Measurements from ENCODE around the gene RILP. TPM values are rescaled to one million over a fixed set of nuclear protein-coding genes. Genes with fewer than 3 reads are reported as not detected.

RILP gene
- total RNA-seq, 1 experiment from 2014 or later: 11.6 TPM

GRCh38 chr17:1625581-1625980 lies 24.1 kb downstream of the RILP start:
- Histone ChIP-seq H3K36me3 (ENCODE audit: control insufficient read depth in 1 of 2, insufficient read depth in 2 of 2, low read length in 2 of 2) (no peaks in the 10 kb centered on the region), H3K79me2 (ENCODE audit: insufficient read depth, low read length) (no peaks in the 10 kb centered on the region), H2AFZ (ENCODE audit: low read depth, low read length, poor library complexity, severe bottlenecking) (no peak overlapping the region), H3K9me2 (ENCODE audit: insufficient read depth) (no peaks in the 10 kb centered on the region), H4K20me1 (ENCODE audit: insufficient read depth) (no peaks in the 10 kb centered on the region), H3K27ac (ENCODE audit: low read depth, low read length) (no peak overlapping the region), H3K9ac (ENCODE audit: low read length) (no peak overlapping the region), H3K4me3 (replicated peaks in 1 of 2; ENCODE audit: low read depth in 1 of 2, low read length in 2 of 2) (no peak overlapping the region), H3K27me3 (ENCODE audit: insufficient read depth, low read length) (no peaks in the 10 kb centered on the region), H3K4me1 (ENCODE audit: control insufficient read depth in 1 of 2, insufficient read depth in 2 of 2, low read length in 2 of 2) (peaks cover 14 to 46% of the 10 kb centered on the region in 2 experiments), H3K4me2 (ENCODE audit: low read length) (no peak overlapping the region), H3K9me3 (ENCODE audit: control insufficient read depth in 1 of 2, insufficient read depth in 1 of 2, low read depth in 1 of 2, low read length in 2 of 2) (no peaks in the 10 kb centered on the region)
- TF ChIP-seq RAD21 (IDR thresholded peaks at IDR 0.05; ENCODE audit: low read depth) (no peak), POLR2A (IDR thresholded peaks at IDR 0.05; ENCODE audit: borderline replicate concordance, extremely low read depth, insufficient read depth, insufficient read length) (no peak), SIN3A (IDR thresholded peaks at IDR 0.05; ENCODE audit: low read depth) (no peak), ZNF274 (IDR thresholded peaks at IDR 0.05; ENCODE audit: low read depth, low read length) (no peak), FOSL1 (IDR thresholded peaks at IDR 0.05; ENCODE audit: low read depth) (no peak), ELF1 (IDR thresholded peaks at IDR 0.05; ENCODE audit: borderline replicate concordance, low read depth) (no peak), ATF3 (IDR thresholded peaks at IDR 0.05) (no peak)
- POLR2A ChIA-PET: interaction anchor here (1.2 kb wide), 1 partner anchor 10 kb away, joined by 3 read pairs; no protein-coding TSS in a partner anchor
- DNase-seq (ENCODE audit: low read depth, low spot score): no peak
- RAD21 ChIA-PET (ENCODE audit: low non-redundant PET in 1 of 2, low total read pairs in 2 of 2, uncharacterized antibody in 2 of 2, unreplicated experiment in 2 of 2): no interaction called here
- intact Hi-C loops (cut with micrococcal nuclease): no loop called here
- BruUV-seq (replicated peaks): no TSS peak
- CTCF ChIA-PET: interaction anchor here (0.8 kb wide), 1 partner anchor 51 kb away, joined by 3 read pairs; no protein-coding TSS in a partner anchor
- ATAC-seq: no peak

- H3K36me3 ChIP-seq (ENCODE audit: control insufficient read depth in 1 of 2, insufficient read depth in 2 of 2, low read length in 2 of 2): no peaks in the 10 kb centered on the region
- no peaks in the 10 kb centered on the region for H3K79me2 ChIP-seq (ENCODE audit: insufficient read depth, low read length)
- no peak overlapping the region for H3K27ac ChIP-seq (ENCODE audit: low read depth, low read length)
- ChIA-PET POLR2A (interaction anchor here (1.2 kb wide), 1 partner anchor 9 kb away, joined by 3 read pairs; no protein-coding TSS in a partner anchor), RAD21 (ENCODE audit: low non-redundant PET in 1 of 2, low total read pairs in 2 of 2, uncharacterized antibody in 2 of 2, unreplicated experiment in 2 of 2) (no interaction called here), CTCF (no interaction called here)
- peaks cover 13 to 41% of the 10 kb centered on the region in 2 experiments for H3K4me1 ChIP-seq (ENCODE audit: control insufficient read depth in 1 of 2, insufficient read depth in 2 of 2, low read length in 2 of 2)
- H3K9ac ChIP-seq (ENCODE audit: low read length): no peak overlapping the region
- TF ChIP-seq CEBPB (IDR thresholded peaks at IDR 0.05; ENCODE audit: low read depth) (no peak), MAX (IDR thresholded peaks at IDR 0.05) (no peak), POLR2AphosphoS5 (IDR thresholded peaks at IDR 0.05; ENCODE audit: low read depth, low read length) (no peak), SP1 (IDR thresholded peaks at IDR 0.05; ENCODE audit: low read depth) (no peak), EZH2phosphoT487 (IDR thresholded peaks at IDR 0.05; ENCODE audit: borderline replicate concordance) (no peak), SIN3A (IDR thresholded peaks at IDR 0.05; ENCODE audit: low read depth) (no peak), CTCF (IDR thresholded peaks at IDR 0.05 in 2 of 3, conservative IDR thresholded peaks at IDR 0.05 in 1 of 3; ENCODE audit: borderline replicate concordance in 1 of 3, insufficient read depth in 1 of 3, low read depth in 2 of 3, low read length in 2 of 3) (no peak), RAD21 (IDR thresholded peaks at IDR 0.05; ENCODE audit: low read depth) (no peak), EGR1 (IDR thresholded peaks at IDR 0.05; ENCODE audit: low read depth) (no peak), FOSL1 (IDR thresholded peaks at IDR 0.05; ENCODE audit: low read depth) (no peak), ZBTB33 (IDR thresholded peaks at IDR 0.05; ENCODE audit: extremely low read depth, insufficient replicate concordance, low read length) (no peak), ZFX (IDR thresholded peaks at IDR 0.05) (no peak)
- intact Hi-C loops (cut with micrococcal nuclease): no loop called here
- no TSS peak for BruUV-seq (replicated peaks)
- no peak for DNase-seq (ENCODE audit: low read depth, low spot score)
- no peak overlapping the region for H3K4me2 ChIP-seq (ENCODE audit: low read length)
- no peak for ATAC-seq
- no peaks in the 10 kb centered on the region for H4K20me1 ChIP-seq (ENCODE audit: insufficient read depth)
- no peaks in the 10 kb centered on the region for H3K27me3 ChIP-seq (ENCODE audit: insufficient read depth, low read length)
- H3K4me3 ChIP-seq (replicated peaks in 1 of 2; ENCODE audit: low read depth in 1 of 2, low read length in 2 of 2): no peak overlapping the region
- no peaks in the 10 kb centered on the region for H3K9me2 ChIP-seq (ENCODE audit: insufficient read depth)
- H3K9me3 ChIP-seq (ENCODE audit: control insufficient read depth in 1 of 2, insufficient read depth in 1 of 2, low read depth in 1 of 2, low read length in 2 of 2): no peaks in the 10 kb centered on the region
- H2AFZ ChIP-seq (ENCODE audit: low read depth, low read length, poor library complexity, severe bottlenecking): no peak overlapping the region
Measured at GRCh38 chr17:1625053-1625452, 24.6 kb downstream of the RILP start.

Data from HCT116 (cell line).